ENCODE measurements around the gene COX4I1. TPM values are rescaled to one million over a fixed set of nuclear protein-coding genes. Genes with fewer than 3 reads are reported as not detected.

The COX4I1 gene
- total and polyA plus RNA-seq, 10 of the 15 experiments (the other 5 are each of a cell fraction or from before 2014, with no cell fraction given) = 480 to 1,889 (median 872) TPM

DNA sequence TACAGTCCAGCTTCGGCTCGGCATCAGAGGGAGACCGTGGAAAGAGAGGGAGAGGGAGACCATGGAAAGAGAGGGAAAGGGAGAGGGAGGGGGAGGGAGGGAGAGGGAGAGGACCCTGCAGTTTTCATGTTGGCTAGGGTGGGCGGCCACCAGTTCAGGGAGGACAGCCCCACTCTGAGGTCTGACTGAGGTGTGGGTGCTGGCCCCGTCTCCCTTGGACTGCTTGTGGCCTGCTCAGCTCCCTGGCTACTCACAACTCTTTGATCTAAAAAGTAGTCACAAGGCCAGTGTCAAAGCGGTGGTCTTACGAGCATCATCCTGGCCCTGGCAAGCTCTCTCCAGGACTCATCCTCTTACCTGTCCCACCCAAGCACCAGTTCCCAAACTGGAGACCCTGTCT, 9.4 kb downstream of the COX4I1 start:
- peaks cover 0 to 3% of the 10 kb centered on the region in 2 experiments; a peak in 1 of 4 replicates for H3K27me3 ChIP-seq (replicated peaks in 1 of 2; ENCODE audit: control insufficient read depth in 2 of 2, insufficient read depth in 2 of 2, low read length in 1 of 2)
- no peak overlapping the region for H2AFZ ChIP-seq (ENCODE audit: control insufficient read depth, low read depth, low read length)
- ATAC-seq = no peak; the same call in 2 of the 3 replicates
- H3K4me2 ChIP-seq (ENCODE audit: control insufficient read depth, insufficient read depth) = no peak overlapping the region
- peaks cover 2% of the 10 kb centered on the region for H3K79me2 ChIP-seq (ENCODE audit: control insufficient read depth, insufficient read depth, low read length)
- POLR2A ChIA-PET = no interaction called here
- BruUV-seq (replicated peaks) = no TSS peak
- 84% methylated on average over 7 of the region's 7 CpGs for WGBS (ENCODE audit: insufficient coverage, insufficient replicate concordance, low lambda C conversion rate, missing lambda C conversion rate)
- TF ChIP-seq BMI1 (IDR thresholded peaks at IDR 0.05; ENCODE audit: borderline replicate concordance) (no peak), RAD21 (IDR thresholded peaks at IDR 0.05; ENCODE audit: insufficient read depth, low read depth, low read length) (no peak), NR2C2 (IDR thresholded peaks at IDR 0.05; ENCODE audit: borderline replicate concordance, control insufficient read depth, insufficient read length, low read depth) (no peak), IKZF1 (conservative IDR thresholded peaks at IDR 0.05) (no peak), CEBPB (IDR thresholded peaks at IDR 0.05; ENCODE audit: borderline replicate concordance in 1 of 2, low read depth in 2 of 2, low read length in 2 of 2) (no peak), IKZF2 (IDR thresholded peaks at IDR 0.05) (no peak), CBX5 (IDR thresholded peaks at IDR 0.05; ENCODE audit: low read depth) (no peak), POLR2A (IDR thresholded peaks at IDR 0.05; ENCODE audit: low read depth, low read length) (no peak), SIX5 (IDR thresholded peaks at IDR 0.05; ENCODE audit: low read depth, low read length, severe bottlenecking) (no peak)
- TF ChIP-seq, protein P1, sequence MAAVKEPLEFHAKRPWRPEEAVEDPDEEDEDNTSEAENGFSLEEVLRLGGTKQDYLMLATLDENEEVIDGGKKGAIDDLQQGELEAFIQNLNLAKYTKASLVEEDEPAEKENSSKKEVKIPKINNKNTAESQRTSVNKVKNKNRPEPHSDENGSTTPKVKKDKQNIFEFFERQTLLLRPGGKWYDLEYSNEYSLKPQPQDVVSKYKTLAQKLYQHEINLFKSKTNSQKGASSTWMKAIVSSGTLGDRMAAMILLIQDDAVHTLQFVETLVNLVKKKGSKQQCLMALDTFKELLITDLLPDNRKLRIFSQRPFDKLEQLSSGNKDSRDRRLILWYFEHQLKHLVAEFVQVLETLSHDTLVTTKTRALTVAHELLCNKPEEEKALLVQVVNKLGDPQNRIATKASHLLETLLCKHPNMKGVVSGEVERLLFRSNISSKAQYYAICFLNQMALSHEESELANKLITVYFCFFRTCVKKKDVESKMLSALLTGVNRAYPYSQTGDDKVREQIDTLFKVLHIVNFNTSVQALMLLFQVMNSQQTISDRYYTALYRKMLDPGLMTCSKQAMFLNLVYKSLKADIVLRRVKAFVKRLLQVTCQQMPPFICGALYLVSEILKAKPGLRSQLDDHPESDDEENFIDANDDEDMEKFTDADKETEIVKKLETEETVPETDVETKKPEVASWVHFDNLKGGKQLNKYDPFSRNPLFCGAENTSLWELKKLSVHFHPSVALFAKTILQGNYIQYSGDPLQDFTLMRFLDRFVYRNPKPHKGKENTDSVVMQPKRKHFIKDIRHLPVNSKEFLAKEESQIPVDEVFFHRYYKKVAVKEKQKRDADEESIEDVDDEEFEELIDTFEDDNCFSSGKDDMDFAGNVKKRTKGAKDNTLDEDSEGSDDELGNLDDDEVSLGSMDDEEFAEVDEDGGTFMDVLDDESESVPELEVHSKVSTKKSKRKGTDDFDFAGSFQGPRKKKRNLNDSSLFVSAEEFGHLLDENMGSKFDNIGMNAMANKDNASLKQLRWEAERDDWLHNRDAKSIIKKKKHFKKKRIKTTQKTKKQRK (IDR thresholded peaks at IDR 0.05; ENCODE audit: low read depth, low read length) = no peak
- TF ChIP-seq, protein P2, sequence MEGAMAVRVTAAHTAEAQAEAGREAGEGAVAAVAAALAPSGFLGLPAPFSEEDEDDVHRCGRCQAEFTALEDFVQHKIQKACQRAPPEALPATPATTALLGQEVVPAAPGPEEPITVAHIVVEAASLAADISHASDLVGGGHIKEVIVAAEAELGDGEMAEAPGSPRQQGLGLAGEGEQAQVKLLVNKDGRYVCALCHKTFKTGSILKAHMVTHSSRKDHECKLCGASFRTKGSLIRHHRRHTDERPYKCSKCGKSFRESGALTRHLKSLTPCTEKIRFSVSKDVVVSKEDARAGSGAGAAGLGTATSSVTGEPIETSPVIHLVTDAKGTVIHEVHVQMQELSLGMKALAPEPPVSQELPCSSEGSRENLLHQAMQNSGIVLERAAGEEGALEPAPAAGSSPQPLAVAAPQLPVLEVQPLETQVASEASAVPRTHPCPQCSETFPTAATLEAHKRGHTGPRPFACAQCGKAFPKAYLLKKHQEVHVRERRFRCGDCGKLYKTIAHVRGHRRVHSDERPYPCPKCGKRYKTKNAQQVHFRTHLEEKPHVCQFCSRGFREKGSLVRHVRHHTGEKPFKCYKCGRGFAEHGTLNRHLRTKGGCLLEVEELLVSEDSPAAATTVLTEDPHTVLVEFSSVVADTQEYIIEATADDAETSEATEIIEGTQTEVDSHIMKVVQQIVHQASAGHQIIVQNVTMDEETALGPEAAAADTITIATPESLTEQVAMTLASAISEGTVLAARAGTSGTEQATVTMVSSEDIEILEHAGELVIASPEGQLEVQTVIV (IDR thresholded peaks at IDR 0.05; ENCODE audit: borderline replicate concordance, partially characterized antibody) = no peak
- peaks cover 8 to 17% of the 10 kb centered on the region in 2 experiments; a peak in 3 of 4 replicates for H3K36me3 ChIP-seq (ENCODE audit: control insufficient read depth in 2 of 2, insufficient read depth in 2 of 2, low read length in 1 of 2)
- DNase-seq (ENCODE audit: low read depth, low spot score) = no peak
- CTCF ChIA-PET = no interaction called here
- no peak overlapping the region for H3K4me3 ChIP-seq
- RAD21 ChIA-PET (ENCODE audit: unreplicated experiment) = no interaction called here
- intact Hi-C loops (cut with micrococcal nuclease; ENCODE audit: unreplicated experiment) (no loop called here), in situ Hi-C loops (cut with MboI) (loop anchor here (25.0 kb wide), 1 partner anchor 528 kb away; no protein-coding TSS in a partner anchor)
- SMC1A ChIA-PET (ENCODE audit: uncharacterized antibody, unreplicated experiment) = no interaction called here
- H3K9ac ChIP-seq (ENCODE audit: control insufficient read depth, insufficient read depth, low read length) = no peak overlapping the region
- no peak overlapping the region for H3K27ac ChIP-seq (ENCODE audit: control insufficient read depth, insufficient read depth)
- FAIRE-seq = no peak
- no peaks in the 10 kb centered on the region for H3K9me3 ChIP-seq (replicated peaks; ENCODE audit: control insufficient read depth, insufficient read depth, low read length)
- no peaks in the 10 kb centered on the region for H4K20me1 ChIP-seq (ENCODE audit: control insufficient read depth, insufficient read depth)
- no peaks in the 10 kb centered on the region for H3K4me1 ChIP-seq (ENCODE audit: control insufficient read depth, insufficient read depth, low read length)

Data from GM12878 (cell line).